LNCaP clone FGC (cell line): Measurements from ENCODE around the gene RASSF7.

Source experiments
- DNase-seq: peaks from one replicate; pipeline ENCODE4 v3.0.0-alpha.2; 2011; ENCODE audit warnings: low read depth
- H3K4me3 ChIP-seq: 2 replicates; pipeline ENCODE4 v1.5.1; 2011; ENCODE audit warnings: mild to moderate bottlenecking, low read depth, low read length, control low read depth
- TF ChIP-seq, protein P1 (sequence below): IDR thresholded peaks from 2 replicates; pipeline ENCODE4 v1.5.1; 2012; ENCODE audit warnings: mild to moderate bottlenecking; ENCODE audit not compliant: control insufficient read depth, insufficient read depth; ENCODE audit errors: extremely low read depth

RASSF7 gene

DNA sequence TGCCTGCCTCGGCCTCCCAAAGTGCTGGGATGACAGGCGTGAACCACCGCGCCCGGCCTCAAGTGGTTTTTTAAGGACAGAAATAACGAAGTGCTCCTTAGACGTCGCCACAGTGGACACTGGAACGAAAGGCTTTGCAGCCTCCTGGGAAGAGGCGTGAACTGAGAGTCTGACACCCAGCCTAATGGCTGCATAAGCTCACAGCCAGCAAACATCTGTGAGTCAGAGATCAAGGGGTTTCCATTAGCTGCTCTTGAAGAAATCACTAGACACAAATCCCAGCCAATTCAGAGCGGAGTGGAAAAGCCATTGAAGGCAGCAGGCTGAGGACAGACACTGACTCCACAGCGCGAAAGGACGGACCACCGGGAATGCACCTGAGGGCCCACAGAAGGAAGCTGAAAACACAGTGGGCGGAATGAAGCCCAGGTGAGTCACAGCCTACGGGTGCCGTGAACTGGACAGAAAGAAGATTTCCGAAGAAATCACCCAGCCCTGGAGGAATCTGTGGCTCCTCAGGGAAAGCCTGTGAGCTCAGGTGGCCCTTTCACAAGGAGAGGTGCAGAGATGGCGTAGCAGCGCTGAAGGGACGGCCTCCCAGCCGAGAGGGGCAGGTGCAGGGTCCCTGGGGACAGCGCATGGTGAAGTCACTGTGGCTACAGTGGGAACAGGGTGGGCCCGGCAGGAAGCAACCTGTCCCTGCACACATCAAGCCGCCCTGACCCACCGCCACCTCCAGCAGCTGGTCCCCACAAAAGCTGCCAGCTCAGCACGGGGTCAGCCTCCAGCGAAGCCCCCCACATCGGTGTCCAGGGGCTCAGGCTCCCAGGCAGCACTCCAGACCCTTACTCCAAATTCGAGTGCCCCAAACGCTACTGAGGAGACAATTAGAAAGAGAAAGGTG lies 11.8 kb upstream of the RASSF7 start:
- TF ChIP-seq, protein P1, sequence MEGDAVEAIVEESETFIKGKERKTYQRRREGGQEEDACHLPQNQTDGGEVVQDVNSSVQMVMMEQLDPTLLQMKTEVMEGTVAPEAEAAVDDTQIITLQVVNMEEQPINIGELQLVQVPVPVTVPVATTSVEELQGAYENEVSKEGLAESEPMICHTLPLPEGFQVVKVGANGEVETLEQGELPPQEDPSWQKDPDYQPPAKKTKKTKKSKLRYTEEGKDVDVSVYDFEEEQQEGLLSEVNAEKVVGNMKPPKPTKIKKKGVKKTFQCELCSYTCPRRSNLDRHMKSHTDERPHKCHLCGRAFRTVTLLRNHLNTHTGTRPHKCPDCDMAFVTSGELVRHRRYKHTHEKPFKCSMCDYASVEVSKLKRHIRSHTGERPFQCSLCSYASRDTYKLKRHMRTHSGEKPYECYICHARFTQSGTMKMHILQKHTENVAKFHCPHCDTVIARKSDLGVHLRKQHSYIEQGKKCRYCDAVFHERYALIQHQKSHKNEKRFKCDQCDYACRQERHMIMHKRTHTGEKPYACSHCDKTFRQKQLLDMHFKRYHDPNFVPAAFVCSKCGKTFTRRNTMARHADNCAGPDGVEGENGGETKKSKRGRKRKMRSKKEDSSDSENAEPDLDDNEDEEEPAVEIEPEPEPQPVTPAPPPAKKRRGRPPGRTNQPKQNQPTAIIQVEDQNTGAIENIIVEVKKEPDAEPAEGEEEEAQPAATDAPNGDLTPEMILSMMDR, result no peak
- DNase-seq, result no peak
- H3K4me3 ChIP-seq, result no peak overlapping the region

DNA sequence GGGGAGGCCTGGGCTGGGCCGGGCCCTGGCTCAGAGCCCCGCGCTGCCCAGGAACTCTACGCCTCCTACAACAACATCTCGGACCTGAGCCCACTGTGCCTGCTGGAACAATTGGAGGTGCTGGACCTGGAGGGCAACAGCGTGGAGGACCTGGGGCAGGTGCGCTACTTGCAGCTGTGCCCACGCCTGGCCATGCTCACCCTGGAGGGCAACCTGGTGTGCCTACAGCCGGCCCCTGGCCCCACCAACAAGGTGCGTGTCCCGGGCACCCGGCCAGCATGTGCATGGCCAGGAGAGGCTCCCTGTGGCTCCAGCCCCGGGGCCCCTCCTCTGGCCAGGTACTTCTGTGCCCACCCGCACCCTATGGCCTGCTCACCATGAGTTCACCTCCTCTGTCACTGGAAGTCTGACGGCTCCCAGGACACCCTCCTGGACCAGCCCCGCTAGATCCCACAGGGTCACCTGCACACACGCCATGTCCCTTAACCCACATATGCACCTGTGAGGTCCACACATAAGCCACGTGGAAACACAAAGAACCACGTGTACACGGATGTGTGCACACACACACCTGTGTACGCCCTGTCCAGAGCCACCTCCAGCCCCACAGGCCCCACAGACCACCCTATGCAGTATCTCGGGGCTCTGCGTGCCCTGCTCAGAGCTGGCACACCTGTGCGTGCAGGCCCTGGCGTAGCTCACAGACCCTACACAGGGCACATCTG lies 10.6 kb upstream of the RASSF7 start:
- TF ChIP-seq, protein P1, result no peak

DNA sequence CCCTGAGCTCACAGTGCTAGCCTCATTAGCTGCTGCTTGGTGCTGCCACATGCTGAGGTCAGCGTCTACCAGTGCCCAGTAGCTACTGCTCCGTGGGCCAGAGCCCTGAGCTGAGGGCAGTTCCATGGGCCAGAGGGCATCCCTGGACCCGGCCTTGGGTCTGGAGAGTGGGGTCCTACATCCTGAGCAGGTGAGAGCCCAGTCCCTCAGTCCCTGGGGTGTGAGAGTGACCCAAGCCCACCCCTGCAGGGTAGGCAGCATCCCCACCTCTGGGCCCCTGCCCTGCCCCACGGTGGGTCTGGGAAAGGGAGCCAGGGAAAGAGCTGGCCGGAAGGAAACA lies 10.1 kb upstream of the RASSF7 start:
- TF ChIP-seq, protein P1, result no peak
- no peak overlapping the region for H3K4me3 ChIP-seq
- no peak for DNase-seq

More for the DNA sequence above, 10.6 kb upstream of the RASSF7 start:
- DNase-seq, result no peak
- H3K4me3 ChIP-seq, result no peak overlapping the region

DNA sequence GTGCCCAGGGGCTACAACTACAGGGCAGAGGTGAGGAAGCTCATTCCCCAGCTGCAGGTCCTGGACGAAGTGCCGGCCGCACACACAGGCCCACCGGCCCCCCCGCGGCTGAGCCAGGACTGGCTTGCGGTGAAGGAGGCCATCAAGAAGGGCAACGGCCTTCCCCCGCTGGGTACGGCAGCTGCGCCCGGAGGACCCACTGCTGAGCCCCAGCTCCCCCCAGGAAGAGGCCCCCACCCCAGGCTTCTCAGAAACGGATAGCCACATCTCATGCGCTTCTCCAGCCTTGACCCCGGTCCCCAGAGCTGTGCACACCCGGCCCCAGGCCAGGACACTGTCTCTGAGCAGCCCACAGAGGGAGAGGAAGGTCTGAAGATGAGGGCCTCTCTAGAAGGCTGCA lies 9.6 kb upstream of the RASSF7 start:
- H3K4me3 ChIP-seq, result no peak overlapping the region
- no peak for DNase-seq
- TF ChIP-seq, protein P1, result no peak

DNA sequence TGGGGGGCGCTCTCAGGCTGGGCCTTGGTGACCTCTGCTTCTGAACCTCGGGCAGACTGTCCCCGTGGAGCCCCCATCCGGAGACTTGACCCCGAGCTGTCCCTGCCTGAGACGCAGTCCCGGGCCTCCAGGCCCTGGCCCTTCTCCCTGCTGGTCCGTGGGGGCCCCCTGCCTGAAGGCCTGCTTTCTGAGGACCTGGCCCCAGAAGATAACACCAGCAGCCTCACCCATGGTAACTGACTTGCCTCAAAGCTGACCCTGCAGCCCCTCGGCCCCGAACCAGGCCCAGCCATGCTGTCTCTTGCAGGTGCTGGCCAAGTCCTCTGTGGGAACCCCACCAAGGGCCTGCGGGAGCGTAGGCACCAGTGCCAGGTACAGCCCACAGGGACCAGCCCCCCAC lies 9.2 kb upstream of the RASSF7 start:
- H3K4me3 ChIP-seq, result no peak overlapping the region
- TF ChIP-seq, protein P1, result no peak

DNA sequence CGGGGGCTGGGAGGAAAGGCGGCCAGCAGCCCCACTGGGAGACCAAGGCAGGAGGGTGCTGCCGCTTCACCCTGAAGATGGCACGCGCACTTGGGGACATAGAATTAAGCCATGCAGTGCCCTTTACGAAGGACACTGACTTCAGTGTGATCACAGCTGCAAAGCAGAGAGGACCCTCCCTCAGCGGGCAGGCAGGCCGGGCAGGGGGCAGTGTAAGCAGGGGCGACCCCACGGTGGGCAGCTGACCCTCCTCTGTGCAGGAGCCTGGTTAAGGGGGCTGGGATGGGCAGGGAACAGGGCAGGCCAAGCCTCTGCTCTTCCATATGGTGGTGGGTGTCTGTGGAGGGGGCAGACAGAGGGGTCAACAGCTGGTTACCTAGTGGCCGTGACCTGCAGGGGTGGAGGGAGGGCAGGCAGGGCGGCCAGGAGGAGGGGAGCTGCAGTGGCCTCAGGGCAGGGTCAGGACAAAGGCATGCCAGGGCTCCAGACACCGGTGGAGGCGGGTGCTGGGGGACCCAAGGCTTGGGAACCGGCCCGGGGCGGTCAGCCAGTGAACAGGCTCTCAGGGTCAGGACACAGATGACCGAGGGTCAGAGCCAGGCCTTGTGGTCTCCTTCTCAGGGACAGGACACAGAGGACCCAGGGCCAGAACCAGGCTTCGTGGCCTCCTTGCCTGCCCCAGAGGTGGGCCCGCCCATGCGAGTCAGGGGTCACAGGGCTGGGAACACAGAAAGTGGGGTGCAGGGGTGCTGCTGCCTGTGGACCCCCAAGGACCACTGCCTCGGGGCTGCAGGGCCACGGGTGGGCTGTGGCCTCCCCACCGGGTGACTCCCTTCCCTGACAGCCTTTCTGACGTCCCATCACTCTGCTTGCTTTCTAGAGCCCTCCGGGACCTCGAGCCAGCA lies 7.4 kb upstream of the RASSF7 start:
- DNase-seq, result no peak
- TF ChIP-seq, protein P1, result no peak
- H3K4me3 ChIP-seq, result no peak overlapping the region

More for the DNA sequence above, 9.2 kb upstream of the RASSF7 start:
- no peak for DNase-seq
